Urinary bladder (tissue), 4 donors: ENCODE results near the gene SLC39A10. TPM values are rescaled to one million over a fixed set of nuclear protein-coding genes. Genes with fewer than 3 reads are reported as not detected.
"Not testable (repeated sequence)": the region's sequence is repeated elsewhere in the genome, so short reads cannot be mapped to it uniquely, and the experiment has no call there.

Experiments used
- DNase-seq: peaks from one replicate; pipeline ENCODE4 v3.0.0-alpha.2; 2015; ENCODE audit errors: extremely low spot score
- H3K27ac ChIP-seq: one replicate; pipeline ENCODE4 v1.5.1; 2013; ENCODE audit warnings: low read depth, mild to moderate bottlenecking, moderate library complexity
- H3K36me3 ChIP-seq: one replicate; pipeline ENCODE4 v1.6.1; 2013; ENCODE audit warnings: mild to moderate bottlenecking, moderate library complexity; ENCODE audit not compliant: insufficient read depth
- H3K4me1 ChIP-seq: one replicate; pipeline ENCODE4 v1.6.1; 2013; ENCODE audit warnings: mild to moderate bottlenecking, moderate library complexity; ENCODE audit not compliant: insufficient read depth
- H3K4me3 ChIP-seq: one replicate; pipeline ENCODE4 v1.5.1; 2013; ENCODE audit warnings: low read depth, low read length
- WGBS: extraction: QIAGEN DNeasy Blood & Tissue Kit; methylation state at CpG from one replicate; pipeline ENCODE4 v1.1.7; 2013; 5-methylcytosine and 5-hydroxymethylcytosine counted together
- polyA plus RNA-seq: library from polyadenylated mRNA; stranded (reverse); fragments of 200-250 nt; gene quantifications from one replicate; pipeline ENCODE4 v1.2.3, GENCODE V29; 2013
- total RNA-seq: library from RNA; depleted of rRNA; stranded (reverse); fragments of >200 nt; gene quantifications from one replicate; pipeline ENCODE4 v1.2.3, GENCODE V29; 2014
- donor health status: healthy with polysubstance abuse.
- donor health status: healthy.

Gene SLC39A10
- total and polyA plus RNA-seq, 2 donors, result 8.0 to 54.8 TPM

GRCh38 chr2:195671563-195671962 is 14.5 kb downstream of the SLC39A10 start:
- no peaks in the 10 kb centered on the region for H3K4me1 ChIP-seq
- H3K4me3 ChIP-seq, result no peak overlapping the region
- no peak overlapping the region for H3K27ac ChIP-seq
- DNase-seq, result no peak
- H3K36me3 ChIP-seq, result no peaks in the 10 kb centered on the region
- 55% methylated on average over 4 of the region's 4 CpGs for WGBS

DNA sequence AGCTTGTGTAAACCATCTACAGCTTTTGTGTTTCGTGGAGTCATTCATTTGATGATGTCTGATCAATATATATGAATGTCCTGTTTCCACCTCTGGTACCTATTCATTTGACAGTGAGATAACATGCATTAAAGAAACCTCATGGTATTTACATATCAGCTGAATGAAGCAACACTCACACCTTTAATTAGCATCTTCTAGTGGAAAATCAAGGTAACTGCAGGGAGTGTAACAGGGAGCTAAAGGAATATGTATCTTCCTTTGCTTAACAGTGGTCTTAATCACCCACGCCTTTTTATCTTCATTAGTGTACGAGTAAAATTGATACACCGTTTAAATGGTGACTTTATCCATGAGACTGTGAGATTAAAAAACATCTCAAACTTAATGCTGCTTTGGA is 15.6 kb downstream of the SLC39A10 start:
- no peak overlapping the region for H3K27ac ChIP-seq
- H3K4me3 ChIP-seq, result no peak overlapping the region
- no peaks in the 10 kb centered on the region for H3K36me3 ChIP-seq
- H3K4me1 ChIP-seq, result no peaks in the 10 kb centered on the region
- no peak for DNase-seq
- WGBS, result 96% methylated on average over 4 of the region's 4 CpGs

DNA sequence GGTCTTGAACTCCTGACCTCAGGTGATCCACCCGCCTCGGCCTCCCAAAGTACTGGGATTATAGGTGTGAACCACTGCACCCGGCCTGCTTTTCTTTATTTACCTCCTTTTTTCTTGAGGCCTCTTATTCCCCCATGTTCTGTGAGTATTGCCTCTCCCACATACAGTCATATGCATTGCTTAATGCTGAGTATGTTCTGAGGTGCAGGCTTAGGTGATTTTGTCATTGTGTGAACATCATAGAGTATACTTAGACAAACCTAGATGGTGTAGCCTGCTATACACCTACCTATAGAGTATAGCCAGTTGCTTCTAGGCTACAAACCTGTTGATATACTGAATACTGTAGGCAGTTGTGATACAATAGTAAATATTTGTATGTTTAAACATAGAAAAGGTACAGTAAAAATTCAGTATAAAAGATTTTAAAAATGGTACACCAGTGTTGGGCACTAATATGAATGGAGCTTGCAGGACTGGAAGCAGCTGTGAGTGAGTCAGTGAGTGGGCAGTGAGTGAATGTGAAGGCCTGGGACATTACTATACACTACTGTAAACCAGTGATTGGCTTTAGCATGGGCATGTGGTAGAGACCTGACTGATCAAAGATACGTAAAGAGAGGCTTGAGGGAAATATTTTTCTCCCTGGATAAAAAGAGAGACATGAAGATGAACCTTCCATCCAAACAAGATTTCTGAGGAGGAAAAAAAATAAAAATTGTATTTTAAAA is 17.6 kb downstream of the SLC39A10 start:
- 98% methylated on average over 4 of the region's 4 CpGs for WGBS
- no peaks in the 10 kb centered on the region for H3K4me1 ChIP-seq
- H3K27ac ChIP-seq, result no peak overlapping the region
- no peak for DNase-seq
- no peaks in the 10 kb centered on the region for H3K36me3 ChIP-seq
- no peak overlapping the region for H3K4me3 ChIP-seq

DNA sequence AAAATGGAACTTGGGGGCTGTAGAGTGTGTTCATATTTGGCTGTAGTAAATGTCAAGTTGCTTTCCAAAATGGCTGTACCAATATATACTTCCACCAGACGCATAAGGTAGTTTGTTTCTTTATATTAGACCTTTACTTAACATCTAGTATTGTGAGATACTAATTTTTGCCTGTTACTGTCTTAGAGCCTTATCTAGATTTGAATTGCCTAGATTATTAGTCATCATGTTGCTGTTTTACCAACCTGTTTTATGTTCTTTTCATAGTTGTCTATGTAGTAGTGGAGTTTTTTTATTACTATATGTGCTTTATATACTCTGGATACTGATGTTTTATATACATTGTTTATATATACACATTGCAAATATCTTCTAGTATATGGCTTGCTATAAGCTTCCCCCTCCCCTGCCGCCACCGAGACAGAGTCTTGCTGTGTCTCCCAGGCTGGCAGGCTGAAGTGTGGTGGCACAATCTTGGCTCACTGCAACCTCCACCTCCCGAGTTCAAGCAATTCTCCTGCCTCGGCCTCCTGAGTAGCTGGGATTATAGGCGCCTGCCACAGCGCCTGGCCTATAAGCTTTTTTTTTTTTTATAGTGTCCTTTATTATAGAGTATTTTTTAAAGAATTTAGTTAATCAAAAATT is 18.9 kb downstream of the SLC39A10 start:
- H3K36me3 ChIP-seq, result peaks cover 1% of the 10 kb centered on the region
- H3K4me1 ChIP-seq, result no peaks in the 10 kb centered on the region
- no peak overlapping the region for H3K27ac ChIP-seq
- no peak overlapping the region for H3K4me3 ChIP-seq
- WGBS, result 94% methylated on average over 7 of the region's 7 CpGs
- no peak for DNase-seq

DNA sequence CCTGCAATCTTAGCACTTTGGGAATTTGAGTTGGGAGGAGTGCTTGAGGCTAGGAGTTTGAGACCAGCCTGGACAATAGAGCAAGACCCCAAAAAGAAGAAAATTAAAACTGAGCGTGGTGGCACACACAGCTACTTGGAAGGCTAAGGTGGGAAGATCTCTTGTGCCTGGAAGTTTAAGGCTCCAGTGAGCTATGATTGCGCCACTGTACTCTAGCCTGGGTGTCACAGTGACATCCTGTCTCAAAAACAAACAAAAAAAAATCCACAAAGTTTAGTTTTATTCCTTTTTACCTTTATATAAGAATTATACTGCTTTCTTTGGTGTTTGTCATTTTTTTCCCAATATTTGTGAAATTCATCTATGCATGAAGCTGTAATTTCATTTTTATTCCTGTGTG is 20.3 kb downstream of the SLC39A10 start:
- Histone ChIP-seq H3K4me3 (no peak overlapping the region), H3K36me3 (peaks cover 1% of the 10 kb centered on the region), H3K27ac (no peak overlapping the region), H3K4me1 (no peaks in the 10 kb centered on the region)
- 98% methylated on average over 2 of the region's 2 CpGs for WGBS
- DNase-seq, result no peak

GRCh38 chr2:195677884-195678283 is 20.9 kb downstream of the SLC39A10 start:
- Histone ChIP-seq H3K36me3 (peaks cover 1% of the 10 kb centered on the region), H3K27ac (no peak overlapping the region), H3K4me1 (no peaks in the 10 kb centered on the region), H3K4me3 (no peak overlapping the region)
- 95% methylated on average over 2 of the region's 2 CpGs for WGBS
- DNase-seq, result no peak

- Histone ChIP-seq H3K4me1 (no peaks in the 10 kb centered on the region), H3K27ac (no peak overlapping the region), H3K36me3 (peaks cover 1% of the 10 kb centered on the region), H3K4me3 (no peak overlapping the region)
- DNase-seq, result no peak
- 88% methylated on average over 1 of the region's 1 CpG for WGBS
Observed at GRCh38 chr2:195682077-195682476, 25.1 kb downstream of the SLC39A10 start.

DNA sequence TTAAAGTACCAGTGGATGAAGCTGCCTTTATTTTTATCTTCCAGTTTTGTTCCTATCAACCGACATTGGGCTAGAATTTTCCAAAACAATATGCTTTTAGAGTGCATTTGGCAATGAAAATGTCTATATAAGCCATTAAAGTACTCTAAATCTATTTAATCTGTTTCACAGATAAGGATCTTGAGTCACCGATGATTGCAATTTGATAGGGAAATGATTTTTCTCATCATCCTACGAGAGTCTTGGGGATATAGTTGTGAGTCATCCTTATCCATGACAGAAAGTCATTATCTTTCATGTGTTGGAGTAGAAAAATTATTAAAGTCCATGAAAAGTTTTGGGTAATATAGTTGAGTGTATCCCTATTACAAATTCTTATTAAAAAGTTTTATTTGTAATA is 26.1 kb downstream of the SLC39A10 start:
- Histone ChIP-seq H3K4me1 (no peaks in the 10 kb centered on the region), H3K36me3 (peaks cover 1% of the 10 kb centered on the region), H3K4me3 (no peak overlapping the region), H3K27ac (no peak overlapping the region)
- 26% methylated on average over 3 of the region's 3 CpGs for WGBS
- DNase-seq, result no peak

DNA sequence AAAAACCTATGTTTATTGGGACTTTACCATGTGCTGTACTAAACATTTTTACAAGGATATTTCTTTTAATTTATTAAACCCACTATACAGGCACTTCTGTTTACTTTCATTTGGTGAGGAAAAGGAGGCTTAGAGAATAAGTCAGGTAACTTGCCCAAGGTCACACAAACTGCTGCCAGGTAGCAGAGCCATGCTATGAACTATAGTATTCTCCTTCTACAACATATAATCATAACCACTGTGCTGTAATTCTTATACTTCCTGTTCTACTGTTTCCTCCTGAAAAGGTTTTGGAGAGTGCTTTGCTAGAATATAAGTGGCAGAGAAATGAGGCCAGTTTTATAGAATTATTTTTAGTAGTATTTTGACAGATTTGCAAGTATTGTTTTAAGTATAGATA is 29.5 kb downstream of the SLC39A10 start:
- no peaks in the 10 kb centered on the region for H3K4me1 ChIP-seq
- H3K36me3 ChIP-seq, result peaks cover 2% of the 10 kb centered on the region
- H3K27ac ChIP-seq, result no peak overlapping the region
- DNase-seq, result no peak
- no peak overlapping the region for H3K4me3 ChIP-seq

DNA sequence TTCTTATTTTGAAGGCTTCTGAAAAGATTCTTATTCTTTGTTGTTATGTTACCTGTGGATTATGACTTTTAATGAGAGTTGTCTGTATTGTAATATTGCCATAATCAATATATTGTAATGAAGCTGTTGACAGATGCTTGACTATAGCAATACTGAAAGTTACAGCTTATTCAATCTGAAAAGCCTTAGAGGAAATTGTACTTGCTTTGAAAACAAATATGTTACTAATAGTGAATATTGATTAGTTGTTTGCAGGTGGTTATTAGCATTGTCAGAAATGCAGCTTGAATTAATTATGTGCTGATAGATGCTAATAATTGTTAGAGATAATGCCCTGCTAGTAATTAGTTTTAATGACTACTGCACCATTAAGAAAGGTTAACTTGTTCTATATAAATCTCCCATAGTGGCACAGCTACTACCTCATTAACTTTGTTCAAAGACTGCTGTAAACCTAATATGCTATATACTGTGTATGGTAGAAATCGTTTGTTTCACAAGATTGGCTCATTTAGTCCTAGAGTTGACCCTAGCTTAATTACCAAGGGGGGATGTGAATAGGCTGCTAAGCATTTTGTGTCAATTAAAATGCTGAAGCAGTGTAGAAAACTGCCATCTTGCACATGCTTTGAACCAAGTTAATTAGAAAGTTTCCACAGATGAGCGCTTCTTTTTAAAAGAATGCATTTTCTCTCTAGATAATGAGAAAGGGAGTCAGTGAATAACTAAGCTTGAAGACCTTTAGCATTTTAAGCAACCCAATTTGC is 30.5 kb downstream of the SLC39A10 start:
- DNase-seq, result no peak
- no peak overlapping the region for H3K27ac ChIP-seq
- WGBS, result 75% methylated on average over 2 of the region's 2 CpGs
- H3K4me1 ChIP-seq, result no peaks in the 10 kb centered on the region
- no peak overlapping the region for H3K4me3 ChIP-seq
- peaks cover 2% of the 10 kb centered on the region for H3K36me3 ChIP-seq

- not testable (repeated sequence) for DNase-seq
- WGBS, result 92% methylated on average over 3 of the region's 3 CpGs
Observed at GRCh38 chr2:195692531-195692930, 35.5 kb downstream of the SLC39A10 start.

DNA sequence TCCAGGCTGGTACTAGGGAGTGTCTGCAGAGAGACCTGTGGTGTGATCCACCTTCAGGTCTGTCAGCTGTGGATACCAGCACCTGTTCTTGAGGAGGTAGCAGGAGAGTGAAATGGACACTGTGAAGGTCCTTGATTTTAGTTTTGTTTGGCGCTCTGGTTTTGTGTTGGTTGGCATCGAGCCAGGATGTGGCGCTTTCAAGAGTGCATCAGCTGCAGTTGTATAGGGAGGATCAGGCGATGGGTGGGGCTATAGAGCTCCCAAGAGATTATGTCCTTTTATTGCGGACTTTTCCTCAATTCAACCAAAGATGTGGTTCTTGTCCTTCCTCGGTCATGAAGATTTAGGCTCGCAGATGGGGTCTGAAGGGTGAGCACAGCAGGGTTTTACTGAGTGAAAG is 37.5 kb downstream of the SLC39A10 start:
- Histone ChIP-seq H3K36me3 (peaks cover 2% of the 10 kb centered on the region), H3K4me3 (no peak overlapping the region), H3K4me1 (no peaks in the 10 kb centered on the region), H3K27ac (no peak overlapping the region)
- DNase-seq, result no peak
- 97% methylated on average over 7 of the region's 7 CpGs for WGBS

More at GRCh38 chr2:195692531-195692930, 35.5 kb downstream of the SLC39A10 start:
- H3K4me3 ChIP-seq, H3K36me3 ChIP-seq, H3K4me1 ChIP-seq, H3K27ac ChIP-seq: not testable (repeated sequence)

DNA sequence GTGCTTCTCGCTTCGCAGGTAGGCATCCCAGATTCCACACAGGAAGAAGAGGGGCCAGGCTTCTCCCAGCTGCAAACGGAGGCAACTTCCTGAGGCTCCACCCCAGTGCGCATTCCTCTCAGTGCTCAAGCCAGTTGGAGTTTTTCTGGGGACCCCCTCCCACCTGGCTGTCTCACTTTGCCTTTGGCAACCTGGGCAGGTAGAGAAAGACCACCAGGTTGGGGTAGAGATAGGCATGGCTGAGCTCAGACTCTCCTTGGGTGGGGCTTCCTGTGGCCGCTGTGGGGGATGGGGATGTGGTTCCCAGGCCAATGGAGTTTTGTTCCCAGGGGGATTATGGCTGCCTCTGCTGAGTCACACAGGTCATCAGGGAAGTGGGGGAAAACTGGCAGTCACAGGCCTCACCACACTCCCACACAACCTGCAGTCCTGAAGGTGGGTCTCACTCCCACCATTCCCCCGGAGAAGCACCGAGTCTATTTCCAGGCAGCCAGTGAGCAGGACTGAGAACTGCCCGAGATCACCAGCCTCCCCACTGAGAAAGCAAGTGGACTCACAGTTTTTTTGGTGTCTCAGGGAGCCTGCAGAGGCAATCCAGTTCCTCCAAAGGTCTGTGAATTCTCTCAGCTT is 38.1 kb downstream of the SLC39A10 start:
- H3K36me3 ChIP-seq, result no peaks in the 10 kb centered on the region
- 85% methylated on average over 8 of the region's 8 CpGs for WGBS
- no peak for DNase-seq

More for the DNA sequence above, 38.1 kb downstream of the SLC39A10 start:
- Histone ChIP-seq H3K27ac (no peak overlapping the region), H3K4me1 (no peaks in the 10 kb centered on the region), H3K4me3 (no peak overlapping the region)
